ENCODE measurements around the gene IL21R.
"Not testable (repeated sequence)": the region's sequence is repeated elsewhere in the genome, so short reads cannot be mapped to it uniquely, and the experiment has no call there.

Gene IL21R

DNA sequence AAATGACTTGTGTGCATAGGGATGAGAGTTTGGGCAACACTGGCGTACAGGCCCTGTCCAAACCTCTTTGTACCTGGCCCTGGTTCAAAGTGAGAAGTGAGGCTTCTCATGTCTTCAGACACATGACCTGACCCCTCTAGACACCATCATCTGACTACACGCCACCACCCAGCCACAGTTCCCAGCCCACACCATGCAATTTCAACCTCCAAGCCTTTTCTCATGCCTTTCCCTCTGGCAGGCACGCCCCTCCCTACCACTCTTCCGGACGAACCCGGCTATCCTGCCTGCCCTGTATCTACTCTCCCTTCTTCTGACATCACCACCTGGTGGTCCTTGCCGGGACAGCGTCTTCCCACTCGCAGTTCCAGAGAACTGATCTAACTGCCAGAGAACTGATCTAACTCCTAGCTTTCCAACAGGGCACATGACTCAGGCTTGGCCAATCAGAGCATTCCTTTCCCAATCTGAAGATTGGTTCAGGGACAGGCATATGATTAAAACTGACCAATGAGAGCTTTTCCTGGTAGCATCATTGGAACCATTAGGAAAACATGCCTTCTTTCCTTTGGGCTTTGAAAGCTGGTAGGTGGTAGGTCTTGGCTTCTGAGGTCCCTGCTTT lies 27.1 kb upstream of the IL21R start:
- peak; percentile 21 for DNase-seq (ENCODE audit: low read depth)

DNA sequence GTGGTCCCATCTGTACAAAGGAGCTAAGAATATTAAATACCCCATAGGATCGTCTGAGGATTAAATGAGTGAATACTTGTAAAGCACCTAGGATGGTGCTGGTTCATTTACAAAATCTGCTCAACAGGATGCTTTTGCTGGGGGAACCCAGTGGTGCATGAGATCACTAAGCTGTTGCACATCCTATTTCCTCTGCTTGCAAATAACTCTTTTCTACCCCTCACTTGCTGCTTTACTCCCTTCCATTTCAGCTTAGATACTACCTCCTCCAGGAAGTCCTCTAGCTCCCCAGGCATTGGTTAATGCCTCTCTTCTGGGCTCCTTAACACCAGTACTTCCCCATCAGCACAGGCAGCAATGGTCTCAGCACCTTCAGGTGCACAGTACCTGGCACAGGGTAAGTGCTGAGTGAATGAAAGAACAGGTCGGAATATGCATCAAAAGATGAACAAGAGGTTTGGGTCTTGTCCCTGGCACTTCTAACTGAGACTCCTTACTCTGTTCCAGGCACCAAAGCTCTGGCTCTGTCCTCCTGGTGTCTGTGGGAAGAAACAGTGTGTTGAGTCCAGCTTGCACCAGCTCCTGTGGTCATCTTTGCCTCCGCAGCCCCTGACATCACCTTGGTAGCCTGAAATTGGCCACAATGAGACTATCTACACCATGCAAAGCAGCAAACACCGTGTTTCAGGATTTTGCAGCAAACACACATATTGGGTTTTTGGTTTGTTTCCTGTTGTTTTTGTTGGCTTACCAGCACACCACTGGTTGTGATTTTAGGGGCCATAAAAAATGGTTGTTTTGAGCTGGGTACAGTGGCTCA lies 24.1 kb upstream of the IL21R start:
- no peak for DNase-seq (ENCODE audit: low read depth)

DNA sequence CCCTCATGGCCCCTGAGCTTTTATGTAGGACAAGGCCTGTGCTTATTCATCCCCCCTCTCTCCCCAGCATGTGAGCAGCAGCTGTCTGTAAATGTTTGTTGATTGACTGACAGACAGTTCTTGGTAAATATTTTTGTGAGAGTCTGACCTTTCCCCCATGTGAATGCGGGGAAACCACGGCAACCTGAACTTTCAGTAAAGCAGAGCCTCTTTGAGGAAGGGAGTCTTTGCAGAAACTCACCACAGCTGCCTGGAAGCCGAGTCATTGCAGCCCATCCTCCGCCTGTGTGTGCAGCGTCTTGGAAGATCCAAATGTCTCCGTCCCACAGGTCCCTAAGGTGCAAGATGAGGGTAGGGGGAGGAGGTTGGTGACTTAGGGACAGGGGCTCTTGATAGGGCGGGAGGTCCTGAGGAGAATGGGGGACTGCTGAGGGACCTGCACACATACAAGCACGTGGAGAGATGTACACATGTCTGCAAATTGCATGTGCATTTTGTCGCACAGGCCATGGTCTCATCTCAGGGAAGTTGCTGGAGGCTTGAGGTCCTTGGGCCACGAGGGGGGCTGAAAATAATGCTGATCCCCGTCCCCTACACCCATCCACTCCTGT lies 23.0 kb upstream of the IL21R start:
- no peak for DNase-seq (ENCODE audit: low read depth)

GRCh38 chr16:27379919-27380318 lies 22.1 kb upstream of the IL21R start:
- DNase-seq (ENCODE audit: low read depth): no peak

DNA sequence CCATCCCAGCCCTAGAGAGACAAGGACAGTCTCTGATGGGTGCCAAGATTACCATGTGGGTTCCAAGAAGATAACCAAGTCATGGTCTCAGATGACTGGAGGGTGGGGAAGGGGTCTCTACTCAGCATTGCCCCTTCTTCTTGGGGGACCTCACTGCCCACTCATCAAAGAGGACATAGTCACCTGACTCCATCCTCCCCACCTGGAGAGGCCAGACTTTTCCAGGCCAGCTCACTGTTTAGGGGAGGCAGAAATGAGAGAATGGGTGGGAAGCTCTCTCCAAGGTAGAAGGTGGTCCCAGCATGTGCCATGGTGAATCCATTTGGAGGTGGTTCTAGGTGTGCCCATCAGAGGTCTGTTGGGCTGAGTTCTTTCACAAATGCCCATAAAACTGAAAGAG lies 20.7 kb upstream of the IL21R start:
- DNase-seq (ENCODE audit: low read depth): no peak

DNA sequence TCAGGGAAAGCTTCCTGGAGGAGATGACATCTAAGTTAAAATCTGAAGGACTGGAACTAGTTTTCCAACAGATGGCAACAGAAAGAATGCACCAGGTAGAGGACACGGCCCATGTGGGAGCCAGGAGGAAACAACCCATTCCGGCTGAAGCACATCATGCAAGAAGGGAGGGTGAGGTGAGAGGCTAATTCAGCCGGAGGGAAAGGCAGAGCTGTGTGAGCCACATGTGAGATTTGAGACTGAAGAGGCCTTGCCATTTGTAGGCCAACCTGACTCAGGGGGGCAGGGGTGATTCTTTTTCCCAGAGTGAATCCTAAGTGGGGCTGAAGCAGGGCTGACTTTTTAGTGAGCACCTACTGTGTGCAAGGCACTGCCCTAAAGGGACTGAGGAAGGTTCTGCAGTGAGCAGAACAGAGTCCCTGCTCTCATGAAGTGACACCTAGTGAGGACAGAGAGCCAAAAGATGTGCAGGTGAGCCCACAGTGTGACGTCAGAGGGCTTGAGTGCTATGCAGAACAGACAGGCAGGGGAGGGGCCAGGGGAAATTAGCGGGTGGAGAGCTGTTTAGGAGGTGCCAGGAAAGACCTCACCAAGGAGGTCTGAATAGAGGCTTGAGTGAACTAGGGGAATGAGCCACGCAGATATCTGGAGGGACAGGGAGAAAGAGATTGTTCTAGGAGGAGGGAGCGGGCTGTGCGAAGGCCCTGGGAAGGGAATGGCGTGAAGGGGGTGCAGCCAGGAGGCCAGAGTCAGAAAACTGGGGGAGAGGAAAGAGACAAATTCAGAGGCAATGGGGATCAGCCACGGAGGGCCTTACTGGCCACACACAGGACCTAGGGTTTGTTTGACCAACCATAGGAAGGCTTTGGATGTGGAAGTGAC lies 19.8 kb upstream of the IL21R start:
- no peak for DNase-seq (ENCODE audit: low read depth)

- no peak for DNase-seq (ENCODE audit: low read depth)
Observed at GRCh38 chr16:27383556-27384243, 18.3 kb upstream of the IL21R start.

GRCh38 chr16:27384425-27384824 lies 17.5 kb upstream of the IL21R start:
- DNase-seq (ENCODE audit: low read depth): no peak

DNA sequence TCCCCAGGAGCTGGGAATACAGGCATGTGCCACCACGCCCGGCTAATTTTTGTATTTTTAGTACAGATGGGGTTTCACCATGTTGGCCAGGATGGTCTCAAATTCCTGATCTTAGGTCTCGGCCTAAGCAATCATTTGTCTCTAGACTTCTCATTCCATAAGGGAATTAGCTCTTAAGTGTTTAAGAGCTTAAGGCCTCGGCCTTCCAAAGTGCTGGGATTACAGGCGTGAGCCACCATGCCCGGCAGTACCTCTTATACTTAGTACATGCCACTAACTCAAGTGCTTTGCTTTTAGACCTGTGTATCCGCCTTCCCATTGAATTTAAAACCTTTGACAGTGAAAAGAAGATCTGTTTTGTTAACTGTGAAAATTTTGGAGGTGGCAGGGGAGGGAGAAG lies 16.6 kb upstream of the IL21R start:
- DNase-seq (ENCODE audit: low read depth): no peak

GRCh38 chr16:27386674-27387073 lies 15.3 kb upstream of the IL21R start:
- no peak for DNase-seq (ENCODE audit: low read depth)

GRCh38 chr16:27387724-27388123 lies 14.2 kb upstream of the IL21R start:
- no peak for DNase-seq (ENCODE audit: low read depth)

- no peak for DNase-seq (ENCODE audit: low read depth)
Observed at GRCh38 chr16:27389272-27389961, 12.6 kb upstream of the IL21R start.

GRCh38 chr16:27390151-27390550 lies 11.8 kb upstream of the IL21R start:
- no peak for DNase-seq (ENCODE audit: low read depth)

GRCh38 chr16:27392671-27393070 lies 9.3 kb upstream of the IL21R start:
- no peak for DNase-seq (ENCODE audit: low read depth)

DNA sequence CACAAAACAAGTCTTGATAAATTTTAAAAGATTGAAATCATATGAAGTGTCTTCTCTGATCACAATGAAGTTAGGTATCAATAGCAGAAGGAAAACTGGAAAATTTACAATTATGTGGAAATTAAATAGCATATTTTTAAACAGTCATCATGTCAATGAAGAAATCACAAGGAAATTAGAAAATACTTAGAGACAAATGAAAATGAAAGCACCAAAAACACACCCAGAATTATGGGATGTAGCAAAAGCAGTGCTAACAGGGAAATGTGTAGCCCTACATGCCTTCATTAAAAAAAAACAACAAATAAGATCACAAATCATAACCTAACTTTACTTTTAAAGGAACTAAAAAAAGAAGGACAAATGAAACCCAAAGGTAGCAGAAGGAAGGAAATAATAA lies 7.5 kb upstream of the IL21R start:
- DNase-seq (ENCODE audit: low read depth): no peak

GRCh38 chr16:27398341-27398893 lies 3.6 kb upstream of the IL21R start:
- not testable (repeated sequence) for DNase-seq (ENCODE audit: low read depth)

- no peak for DNase-seq (ENCODE audit: low read depth)
Observed at GRCh38 chr16:27398894-27399853, 2.8 kb upstream of the IL21R start.

GRCh38 chr16:27399969-27400368 lies 2.0 kb upstream of the IL21R start:
- DNase-seq (ENCODE audit: low read depth): no peak

All from T follicular helper cell (primary cell).